NCI-H345 treated with DMSO at 0.1 percent for 48 hours (cell line): ENCODE data around the gene ARFGAP1.

Source experiments
- DNase-seq: peaks from one replicate; lab custom pipeline; 2025; ENCODE audit not compliant: unreplicated experiment; lab: John Stamatoyannopoulos, UW

Gene ARFGAP1

DNA sequence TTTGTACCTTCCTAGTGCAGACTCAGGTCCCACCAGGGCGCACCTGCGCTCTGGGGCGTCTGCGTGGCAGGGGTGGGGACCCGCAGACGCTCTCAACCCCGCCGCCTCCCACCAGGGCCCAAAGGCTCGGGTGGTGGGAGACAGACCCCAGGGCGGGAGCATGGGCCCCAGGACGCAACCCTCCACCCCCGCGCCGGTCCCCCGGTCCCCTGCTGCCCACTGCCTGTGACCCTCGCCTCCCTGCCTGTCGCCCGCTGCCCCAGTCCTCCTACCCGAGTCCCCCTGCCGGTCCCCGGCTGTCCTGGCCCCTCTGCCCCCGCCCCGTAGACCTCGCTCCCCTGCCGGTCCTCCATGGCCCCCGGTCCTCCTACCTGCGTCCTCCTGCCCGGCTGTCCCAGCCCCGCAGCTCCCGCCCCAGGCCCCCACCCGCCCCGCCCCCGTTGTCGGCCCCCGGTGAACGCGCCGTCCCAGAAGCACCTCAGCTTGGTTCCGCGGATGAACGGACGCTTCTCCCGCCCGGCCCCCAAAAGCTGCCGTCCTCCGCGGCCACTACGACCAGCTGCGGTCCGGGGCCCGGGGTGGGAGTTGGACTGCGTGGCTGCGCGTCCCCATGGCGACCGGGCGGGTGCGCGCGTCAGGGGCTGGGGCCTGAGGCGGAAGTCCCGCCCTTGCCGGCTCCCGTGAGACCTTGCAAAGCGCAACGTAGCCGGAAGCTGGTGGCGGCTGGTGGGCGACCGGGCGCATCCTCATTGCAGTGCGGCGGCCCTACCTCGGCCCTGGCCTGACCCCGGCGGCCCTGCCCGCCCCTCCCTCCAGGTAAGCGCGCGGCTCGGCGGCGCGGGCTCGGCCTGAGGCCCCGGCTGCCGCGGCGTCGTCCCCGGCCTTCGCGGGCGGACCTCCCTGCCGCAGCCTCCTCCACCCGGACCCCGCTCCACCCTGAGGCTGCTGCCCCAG lies at the start of gene ARFGAP1:
Gene ARFGAP1, plus strand, starts transcription at position 709 of the 954 bp plus-strand sequence. CDS start 2,768 bp downstream, outside the sequence.
- peak; percentile 91 for DNase-seq

DNA sequence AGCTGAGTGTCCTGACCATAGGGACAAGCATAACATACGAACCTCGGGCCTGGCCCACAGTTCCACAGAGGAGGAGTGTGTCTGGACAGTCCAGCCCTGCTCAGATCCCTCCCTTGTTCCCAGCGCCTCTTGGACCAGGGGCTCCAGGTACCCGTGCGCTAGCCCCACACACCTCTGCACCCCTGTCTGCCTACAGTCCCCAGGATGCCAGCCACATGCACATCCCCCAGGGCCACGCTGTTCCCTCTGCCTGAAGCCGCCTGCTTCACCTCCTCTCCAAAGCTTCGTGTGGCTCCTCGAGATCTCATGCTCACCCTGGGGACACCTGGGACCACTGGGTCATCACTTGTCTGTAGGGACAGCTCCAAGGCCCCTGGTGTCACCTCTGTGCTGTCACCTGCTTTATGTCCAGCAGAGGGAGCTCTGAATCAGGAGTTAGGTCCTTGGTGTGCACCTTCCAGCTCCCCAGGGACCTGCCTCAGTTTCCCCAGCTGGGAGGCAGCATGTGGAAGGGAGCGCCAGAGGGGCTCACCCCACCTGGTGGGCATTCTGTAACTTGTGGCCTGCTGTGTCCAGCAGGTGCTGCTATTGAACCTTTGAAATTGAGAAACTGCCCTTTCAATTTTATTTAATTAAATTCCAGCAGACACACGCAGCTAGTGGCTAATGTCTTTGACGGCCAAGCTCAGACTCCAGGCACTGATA lies 49.3 kb upstream of the ARFGAP1 start:
- peak; percentile 47 for DNase-seq

DNA sequence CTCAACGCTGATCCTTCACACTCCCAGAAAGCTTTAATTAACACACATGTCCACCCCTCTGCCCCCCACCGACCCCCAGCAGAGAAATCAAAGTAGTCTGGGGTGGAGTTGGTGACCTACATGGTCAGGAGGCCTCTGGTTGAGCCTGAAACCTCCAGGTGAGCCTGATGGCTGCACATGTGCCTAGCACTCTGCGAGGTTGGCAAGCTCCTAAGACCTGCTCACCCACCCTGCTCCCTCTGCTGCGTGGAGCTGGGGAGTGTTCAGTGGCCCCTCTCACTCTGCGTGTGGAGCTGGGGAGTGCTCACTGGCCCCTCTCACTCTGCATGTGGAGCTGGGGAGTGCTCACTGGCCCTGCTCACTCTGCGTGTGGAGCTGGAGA lies 48.8 kb upstream of the ARFGAP1 start:
- no peak for DNase-seq

DNA sequence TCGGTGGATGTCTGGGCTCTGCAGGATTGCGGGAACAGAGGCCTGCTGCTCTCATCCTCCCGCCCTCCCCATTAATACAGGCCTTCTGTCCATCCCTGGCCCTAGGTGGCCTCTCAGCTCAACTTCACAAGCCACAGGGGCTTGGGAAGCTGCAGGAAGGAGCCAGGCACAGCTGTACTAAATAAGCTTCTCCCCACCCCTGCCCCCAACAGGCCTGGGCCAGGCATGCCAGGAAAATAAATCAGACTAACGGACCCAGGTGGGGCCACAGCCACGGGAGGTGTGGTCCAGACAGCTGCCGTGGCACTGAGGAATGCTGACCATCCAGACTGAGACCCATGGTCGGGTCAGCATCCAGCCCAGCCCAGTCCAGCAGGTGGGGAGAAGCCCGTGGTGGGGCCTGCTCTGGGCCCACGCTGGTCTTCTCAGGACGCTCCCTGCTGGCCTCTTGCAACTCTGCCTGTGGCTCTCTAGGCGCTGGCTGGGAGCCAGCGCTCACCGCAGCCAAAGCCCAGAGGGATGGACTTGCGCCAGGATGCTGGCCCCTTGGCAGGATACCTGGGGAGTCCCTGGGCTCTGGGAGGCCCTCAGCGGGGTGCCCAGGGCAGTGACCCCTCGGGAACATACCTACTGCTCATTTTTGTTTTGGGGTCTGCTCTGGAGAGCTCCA lies 48.1 kb upstream of the ARFGAP1 start:
- DNase-seq, result peak; percentile 42

- no peak for DNase-seq
Measured at GRCh38 chr20:63225082-63225454, 47.5 kb upstream of the ARFGAP1 start.

DNA sequence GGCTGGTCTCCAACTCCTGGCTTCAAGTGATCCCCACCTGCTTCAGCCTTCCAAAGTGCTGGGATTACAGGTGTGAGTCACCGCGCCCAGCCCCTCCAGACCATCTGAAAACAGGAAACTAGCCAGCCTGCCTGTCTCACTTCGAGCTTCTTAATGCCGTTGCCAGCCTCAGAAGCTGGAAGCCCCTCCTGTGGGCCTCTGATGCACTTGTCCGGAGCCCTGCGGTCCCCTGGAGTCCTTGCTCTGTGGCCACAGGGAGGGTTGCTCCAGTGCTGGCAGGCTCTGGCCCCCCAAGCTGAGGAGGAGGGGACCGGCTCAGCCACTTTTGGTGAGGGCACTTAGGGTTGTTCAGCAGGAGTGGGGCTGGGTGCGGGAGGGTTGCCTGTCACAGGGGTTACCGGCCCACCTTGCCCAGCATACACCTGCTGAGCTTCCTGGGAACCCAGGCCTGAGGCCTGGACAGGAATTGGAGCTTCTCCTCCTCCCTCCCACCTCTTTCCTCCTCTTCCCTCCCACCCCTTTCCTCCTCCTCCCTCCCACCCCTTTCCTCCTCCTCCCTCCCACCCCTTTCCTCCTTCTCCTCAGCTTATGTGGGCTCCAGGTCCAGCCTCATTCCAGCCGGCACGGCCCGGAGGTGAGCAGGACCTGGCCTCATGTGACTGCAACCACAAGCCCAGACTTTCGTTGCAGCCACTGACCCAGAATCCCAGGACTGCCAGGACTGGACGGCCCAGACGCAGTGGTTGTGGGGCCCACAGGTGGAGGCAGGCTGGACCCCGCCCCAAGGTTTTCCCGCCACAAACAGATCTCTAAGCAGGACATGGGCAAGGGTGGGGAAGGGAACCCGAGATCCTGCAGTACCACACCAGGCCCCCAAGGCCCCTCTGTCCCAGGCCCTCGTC lies 46.3 kb upstream of the ARFGAP1 start:
- DNase-seq, result no peak

DNA sequence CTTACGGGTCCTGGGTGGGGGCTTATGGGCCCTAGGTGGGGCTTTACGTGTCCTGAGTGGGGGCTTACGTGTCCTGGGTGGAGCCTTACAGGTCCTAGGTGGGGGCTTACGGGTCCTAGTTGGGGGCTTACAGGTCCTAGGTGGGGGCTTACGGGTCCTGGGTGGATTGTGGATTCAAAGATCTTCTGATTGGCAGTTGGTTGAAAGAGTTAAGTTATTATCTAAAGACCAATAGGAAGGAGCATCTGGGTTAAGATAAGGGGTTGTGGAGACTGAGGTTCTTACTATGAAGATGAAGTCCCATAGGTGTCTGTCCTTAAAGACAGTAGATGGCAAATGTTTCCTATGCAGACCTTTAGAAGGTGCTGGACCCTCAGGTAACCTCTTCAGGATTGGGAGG lies 45.4 kb upstream of the ARFGAP1 start:
- DNase-seq, result no peak

DNA sequence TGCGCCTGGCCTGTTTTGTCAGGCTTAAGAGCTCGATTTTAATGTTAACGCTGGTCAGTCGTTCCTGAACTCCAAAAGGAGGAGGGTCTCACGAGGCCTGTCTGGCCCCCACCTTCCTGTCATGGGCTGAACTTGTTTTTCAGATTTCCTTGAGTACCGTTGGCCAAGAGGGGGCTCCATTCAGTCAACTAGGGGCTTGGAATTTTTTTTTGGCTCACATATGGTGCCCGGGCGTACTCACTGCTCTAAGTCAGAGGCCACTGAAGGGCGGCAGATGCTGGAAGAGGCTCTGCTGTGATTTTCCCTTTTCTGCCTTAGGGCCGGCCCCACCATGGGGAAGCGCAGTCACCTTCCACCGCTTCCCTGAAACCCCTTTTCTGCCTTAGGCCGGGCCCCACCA lies 43.8 kb upstream of the ARFGAP1 start:
- no peak for DNase-seq

DNA sequence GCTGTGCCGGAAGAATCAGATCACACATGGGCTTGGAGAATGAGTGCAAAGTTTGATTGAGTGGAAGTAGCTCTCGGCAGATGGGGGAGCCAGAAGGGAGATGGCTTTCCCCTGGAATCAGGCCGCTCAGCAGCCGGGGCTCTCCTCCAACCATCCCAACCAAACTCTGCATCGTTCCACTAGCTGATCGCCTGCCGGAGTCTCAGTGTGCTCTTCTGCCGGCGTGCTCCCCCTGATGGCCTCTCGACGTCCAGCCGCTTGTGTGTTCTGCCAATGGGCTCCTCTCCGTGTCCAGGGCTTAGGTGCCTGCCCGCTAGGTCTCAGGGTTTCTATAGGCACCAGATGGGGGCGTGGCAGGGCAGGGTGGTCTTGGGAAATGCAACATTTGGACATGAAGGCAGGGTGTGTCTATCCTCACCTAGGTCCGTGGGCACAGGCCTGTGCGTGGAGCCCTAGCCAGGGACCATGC lies 41.8 kb upstream of the ARFGAP1 start:
- DNase-seq, result no peak

GRCh38 chr20:63232235-63233060 lies 40.2 kb upstream of the ARFGAP1 start:
- DNase-seq, result no peak

DNA sequence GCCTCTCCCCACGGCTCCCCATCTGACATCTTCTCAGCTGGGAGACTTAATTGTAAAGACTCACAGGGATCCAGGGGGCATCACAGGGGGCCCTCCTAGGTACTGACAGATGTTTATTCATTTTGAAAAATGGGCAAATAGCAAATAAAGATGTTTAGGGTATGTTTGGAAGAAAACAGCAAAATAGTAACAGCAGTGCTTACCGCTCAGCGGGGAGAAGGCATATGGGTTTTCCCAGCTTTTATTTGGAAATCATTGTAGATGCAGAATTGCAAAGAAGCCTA lies 39.6 kb upstream of the ARFGAP1 start:
- DNase-seq, result no peak

GRCh38 chr20:63233924-63234323 lies 38.7 kb upstream of the ARFGAP1 start:
- no peak for DNase-seq

- peak; percentile 16 for DNase-seq
Measured at GRCh38 chr20:63234693-63235398, 37.8 kb upstream of the ARFGAP1 start.

GRCh38 chr20:63235399-63235983 lies 37.1 kb upstream of the ARFGAP1 start, which contains the start of gene BIRC7:
TSS of gene BIRC7 (plus strand) at chr20:63235905. CDS start at chr20:63236097, 192 bp downstream.
- no peak for DNase-seq

DNA sequence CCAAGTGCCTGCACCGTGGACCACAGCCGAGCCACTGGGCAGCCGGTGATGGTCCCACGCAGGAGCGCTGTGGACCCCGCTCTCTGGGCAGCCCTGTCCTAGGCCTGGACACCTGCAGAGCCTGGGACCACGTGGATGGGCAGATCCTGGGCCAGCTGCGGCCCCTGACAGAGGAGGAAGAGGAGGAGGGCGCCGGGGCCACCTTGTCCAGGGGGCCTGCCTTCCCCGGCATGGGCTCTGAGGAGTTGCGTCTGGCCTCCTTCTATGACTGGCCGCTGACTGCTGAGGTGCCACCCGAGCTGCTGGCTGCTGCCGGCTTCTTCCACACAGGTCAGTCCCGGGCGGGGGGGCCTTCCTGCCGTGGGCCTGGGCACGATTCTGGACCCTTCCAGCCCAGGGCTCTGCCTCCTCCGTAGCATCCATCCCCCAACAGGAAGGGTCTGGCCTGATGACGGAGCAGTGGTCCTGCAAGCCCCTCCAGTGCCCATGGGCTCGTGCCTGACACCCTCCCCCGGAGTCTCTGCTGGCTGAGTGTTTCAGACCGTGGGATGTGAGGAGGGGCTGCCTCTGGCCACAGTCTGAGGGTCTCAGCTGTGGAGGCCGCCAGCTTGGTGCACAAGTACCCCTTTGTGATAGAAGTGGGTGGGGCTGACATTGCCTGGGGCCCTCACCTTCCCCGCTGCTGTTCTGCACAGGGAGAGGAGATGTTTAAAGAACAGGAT lies 36.3 kb upstream of the ARFGAP1 start:
- no peak for DNase-seq

GRCh38 chr20:63238031-63238430 lies 34.6 kb upstream of the ARFGAP1 start:
- DNase-seq, result no peak

DNA sequence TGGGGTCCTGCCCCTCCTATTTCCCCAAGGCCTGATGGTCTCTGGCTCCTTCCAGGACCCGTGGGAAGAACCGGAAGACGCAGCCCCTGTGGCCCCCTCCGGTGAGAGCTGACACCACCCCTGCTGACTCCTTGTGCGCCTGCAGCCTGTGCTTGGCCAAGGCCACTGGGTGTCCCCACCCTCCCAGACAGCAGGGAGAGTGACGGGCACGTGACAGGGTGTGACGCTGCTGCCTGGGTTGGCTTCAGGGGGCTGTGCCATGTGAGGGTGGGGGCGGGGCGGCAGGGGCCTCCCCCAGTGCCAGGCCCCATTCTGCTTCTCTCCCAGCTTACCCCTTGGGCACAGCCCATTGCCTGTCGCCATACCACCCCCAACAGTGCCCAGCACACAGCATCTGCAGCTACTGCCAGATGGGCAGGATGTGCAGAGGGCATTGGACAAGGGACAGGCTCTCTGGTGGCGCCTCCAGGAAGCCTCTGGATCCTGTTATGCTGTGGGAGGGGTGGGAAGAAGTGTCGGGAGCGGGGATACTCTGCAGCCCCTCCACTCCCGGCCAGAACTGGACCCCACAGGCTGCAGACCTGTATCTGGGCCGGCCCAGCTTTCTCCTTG lies 34.0 kb upstream of the ARFGAP1 start:
- no peak for DNase-seq

GRCh38 chr20:63239431-63239830 lies 33.2 kb upstream of the ARFGAP1 start:
- no peak for DNase-seq
